SH-SY5Y (cell line): ENCODE measurements around the gene BET1L.

Experiments used
- GATA2 ChIP-seq: IDR thresholded peaks from 2 replicates; pipeline ENCODE4 v1.6.1; 2011; ENCODE audit warnings: mild to moderate bottlenecking, low read depth, low read length
- GATA3 ChIP-seq: IDR thresholded peaks from 2 replicates; pipeline ENCODE4 v1.6.1; 2011; ENCODE audit warnings: low read depth, mild to moderate bottlenecking, low read length, moderate library complexity

BET1L gene

GRCh38 chr11:218815-219593 is 11.8 kb upstream of the BET1L start:
- TF ChIP-seq GATA2: no peak
- no peak for TF ChIP-seq GATA3

GRCh38 chr11:217704-218103 is 10.5 kb upstream of the BET1L start:
- TF ChIP-seq GATA3 (no peak), GATA2 (no peak)

- TF ChIP-seq GATA2 (no peak), GATA3 (no peak)
Measured at GRCh38 chr11:216081-216974, 9.1 kb upstream of the BET1L start.

GRCh38 chr11:215581-216037 is 8.4 kb upstream of the BET1L start:
- TF ChIP-seq GATA3 (no peak), GATA2 (no peak)

GRCh38 chr11:214083-214482 is 6.9 kb upstream of the BET1L start:
- TF ChIP-seq GATA2 (no peak), GATA3 (no peak)

- no peak for TF ChIP-seq GATA2
- no peak for TF ChIP-seq GATA3
Measured at GRCh38 chr11:213111-213510, 5.9 kb upstream of the BET1L start.

DNA sequence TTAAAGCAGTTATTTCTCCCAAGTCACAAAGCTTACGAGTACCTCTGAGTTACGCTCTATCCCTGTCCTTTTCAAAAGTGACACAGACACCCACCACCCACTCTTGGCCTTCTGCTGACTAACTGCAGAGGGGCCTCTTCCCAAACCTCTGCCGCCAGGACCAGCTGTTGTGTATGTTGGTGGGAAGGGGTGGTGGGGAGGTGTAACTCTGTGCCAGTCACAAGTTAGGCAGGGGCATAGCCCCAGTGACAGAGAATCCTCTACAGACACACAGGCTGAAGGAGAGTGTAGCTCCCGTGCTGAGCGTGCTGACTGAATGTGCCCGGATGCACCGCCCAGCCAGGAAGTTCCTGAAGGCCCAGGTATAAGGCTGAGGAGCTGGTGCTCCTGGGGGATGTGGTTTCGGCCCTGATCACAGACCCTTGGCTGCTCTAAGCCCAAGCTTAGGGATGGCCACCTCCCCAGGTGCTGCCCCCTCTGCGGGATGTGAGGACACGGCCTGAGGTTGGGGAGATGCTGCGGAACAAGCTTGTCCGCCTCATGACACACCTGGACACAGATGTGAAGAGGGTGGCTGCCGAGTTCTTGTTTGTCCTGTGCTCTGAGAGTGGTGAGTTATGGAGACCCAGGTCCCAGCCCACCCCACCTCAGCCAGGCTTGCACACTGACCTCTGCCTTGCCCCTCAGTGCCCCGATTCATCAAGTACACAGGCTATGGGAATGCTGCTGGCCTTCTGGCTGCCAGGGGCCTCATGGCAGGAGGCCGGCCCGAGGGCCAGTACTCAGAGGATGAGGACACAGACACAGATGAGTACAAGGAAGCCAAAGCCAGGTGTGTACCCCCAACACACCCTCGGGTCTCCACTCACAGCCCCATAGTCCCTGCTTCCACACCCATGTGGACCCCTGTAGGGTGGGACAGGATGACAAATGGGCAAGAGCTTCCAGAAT is 5.2 kb upstream of the BET1L start:
- no peak for TF ChIP-seq GATA2
- no peak for TF ChIP-seq GATA3

GRCh38 chr11:211741-212140 is 4.5 kb upstream of the BET1L start:
- TF ChIP-seq GATA2 (no peak), GATA3 (no peak)

DNA sequence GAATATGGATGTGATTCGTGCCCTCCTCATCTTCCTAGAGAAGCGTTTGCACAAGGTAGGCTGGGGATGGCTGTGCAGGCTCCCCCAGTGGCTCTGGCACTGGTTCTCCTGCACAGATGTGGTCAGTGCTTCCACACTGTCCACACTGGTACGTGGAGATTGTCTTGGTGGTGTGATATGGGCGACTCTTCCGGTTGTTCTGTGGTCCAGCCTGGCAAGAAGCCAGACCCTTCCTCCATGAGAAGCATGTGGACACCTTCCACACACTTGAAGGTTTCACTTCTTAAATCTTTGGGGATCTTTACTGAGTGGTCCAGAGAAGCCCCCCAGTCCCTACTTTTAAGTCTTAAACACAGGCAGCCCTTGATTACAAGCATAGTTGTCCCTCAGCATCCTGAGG is 4.1 kb upstream of the BET1L start:
- TF ChIP-seq GATA2: no peak
- TF ChIP-seq GATA3: no peak

DNA sequence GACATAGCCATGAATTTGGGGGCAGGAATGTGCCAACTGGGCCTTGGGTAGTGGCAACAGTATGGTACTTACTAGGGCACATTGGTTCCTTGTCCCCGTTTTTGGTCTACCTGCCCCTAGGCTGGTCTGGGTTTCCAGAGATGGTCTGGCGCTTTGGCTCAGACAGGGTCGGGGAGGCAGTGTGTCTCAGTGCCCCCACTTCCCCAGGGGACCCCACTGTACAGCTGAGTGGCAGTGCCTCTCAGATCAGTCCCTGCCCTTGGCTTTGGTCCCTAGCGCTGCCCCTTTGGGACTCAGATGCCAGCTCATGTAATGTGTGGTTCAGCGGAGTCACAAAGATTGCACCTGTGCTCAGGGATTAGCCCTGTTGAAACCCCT is 3.6 kb upstream of the BET1L start:
- TF ChIP-seq GATA2 (no peak), GATA3 (no peak)

GRCh38 chr11:210122-210802 is 3.1 kb upstream of the BET1L start:
- TF ChIP-seq GATA3: no peak
- TF ChIP-seq GATA2: no peak

DNA sequence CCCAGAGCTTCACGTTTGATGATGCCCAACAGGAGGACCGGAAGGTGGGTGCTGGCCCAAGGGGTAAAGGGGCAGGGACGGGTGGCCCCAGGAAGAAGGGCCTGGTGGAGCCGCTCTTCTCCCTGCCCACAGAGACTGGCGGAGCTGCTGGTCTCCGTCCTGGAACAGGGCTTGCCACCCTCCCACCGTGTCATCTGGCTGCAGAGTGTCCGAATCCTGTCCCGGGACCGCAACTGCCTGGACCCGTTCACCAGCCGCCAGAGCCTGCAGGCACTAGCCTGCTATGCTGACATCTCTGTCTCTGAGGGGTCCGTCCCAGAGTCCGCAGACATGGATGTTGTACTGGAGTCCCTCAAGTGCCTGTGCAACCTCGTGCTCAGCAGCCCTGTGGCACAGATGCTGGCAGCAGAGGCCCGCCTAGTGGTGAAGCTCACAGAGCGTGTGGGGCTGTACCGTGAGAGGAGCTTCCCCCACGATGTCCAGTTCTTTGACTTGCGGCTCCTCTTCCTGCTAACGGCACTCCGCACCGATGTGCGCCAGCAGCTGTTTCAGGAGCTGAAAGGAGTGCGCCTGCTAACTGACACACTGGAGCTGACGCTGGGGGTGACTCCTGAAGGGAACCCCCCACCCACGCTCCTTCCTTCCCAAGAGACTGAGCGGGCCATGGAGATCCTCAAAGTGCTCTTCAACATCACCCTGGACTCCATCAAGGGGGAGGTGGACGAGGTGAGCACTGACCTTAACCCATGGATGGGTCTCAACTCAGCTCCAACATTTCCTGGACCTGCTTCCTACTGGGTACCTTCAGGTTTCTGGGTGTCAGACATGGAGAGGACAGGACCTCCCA is 2.3 kb upstream of the BET1L start:
- TF ChIP-seq GATA3 (no peak), GATA2 (no peak)

DNA sequence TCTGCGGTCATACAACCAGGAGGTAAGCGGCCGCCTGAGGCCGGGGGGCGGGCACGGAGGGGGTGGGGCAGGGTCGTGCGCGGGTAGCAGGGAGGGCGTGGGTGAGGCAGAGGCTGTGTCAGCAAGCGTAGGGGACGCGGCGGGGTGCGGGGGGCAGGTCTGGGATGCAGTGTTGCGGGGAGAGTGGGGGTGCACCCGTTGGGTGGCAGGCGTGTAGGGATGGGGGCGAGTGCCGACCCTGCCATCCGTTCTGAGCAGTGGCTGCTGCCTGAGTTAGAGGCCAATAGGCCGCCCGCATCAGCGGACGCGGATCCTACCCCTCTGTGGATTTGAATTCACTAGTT is 1.7 kb upstream of the BET1L start:
- TF ChIP-seq GATA3: no peak
- no peak for TF ChIP-seq GATA2
